OCI-LY1 (cell line): ENCODE measurements around the gene UGT2A3.
"Not testable (repeated sequence)": the region's sequence is repeated elsewhere in the genome, so short reads cannot be mapped to it uniquely, and the experiment has no call there.

Experiments used
- H2AFZ ChIP-seq: fragments of 200-600 bp; sonication (generic), shearing (Covaris generic); 2 replicates; pipeline ENCODE4 v1.6.0; 2014; ENCODE audit warnings: antibody characterized with exemption, mild to moderate bottlenecking, low read length
- H3F3A ChIP-seq: fragments of 200-600 bp; sonication (generic), shearing (Covaris generic); 2 replicates; pipeline ENCODE4 v1.6.0; 2014; ENCODE audit warnings: mild to moderate bottlenecking, antibody characterized with exemption, low read length, moderate library complexity; ENCODE audit not compliant: insufficient read depth
- H3K27ac ChIP-seq: fragments of 200-600 bp; sonication (generic); 2 replicates; pipeline ENCODE4 v1.5.1; 2014; ENCODE audit warnings: low read length, mixed run types, mild to moderate bottlenecking, low read depth; ENCODE audit not compliant: poor library complexity, severe bottlenecking
- H3K27me3 ChIP-seq: fragments of 200-600 bp; sonication (generic); 2 replicates; pipeline ENCODE4 v1.6.0; 2014; ENCODE audit warnings: antibody characterized with exemption, mild to moderate bottlenecking, low read length, moderate library complexity; ENCODE audit not compliant: insufficient read depth
- H3K36me3 ChIP-seq: fragments of 200-600 bp; sonication (generic); 2 replicates; pipeline ENCODE4 v1.6.1; 2014; ENCODE audit warnings: mild to moderate bottlenecking, antibody characterized with exemption, low read length, moderate library complexity, mixed read lengths; ENCODE audit not compliant: insufficient read depth
- H3K4me1 ChIP-seq: fragments of 200-600 bp; sonication (generic); 2 replicates; pipeline ENCODE4 v1.5.1; 2014; ENCODE audit warnings: mild to moderate bottlenecking, low read length, moderate library complexity; ENCODE audit not compliant: insufficient read depth, severe bottlenecking
- H3K4me2 ChIP-seq: fragments of 200-600 bp; sonication (generic), shearing (Covaris generic); 2 replicates; pipeline ENCODE4 v1.6.1; 2014; ENCODE audit warnings: low read length
- H3K4me3 ChIP-seq: fragments of 200-600 bp; sonication (generic); 2 replicates; pipeline ENCODE4 v1.5.1; 2014; ENCODE audit warnings: low read length, low read depth, mild to moderate bottlenecking, mixed read lengths; ENCODE audit not compliant: poor library complexity, severe bottlenecking
- H3K79me2 ChIP-seq: fragments of 200-600 bp; shearing (Covaris generic); 2 replicates; pipeline ENCODE4 v1.6.1; 2016; ENCODE audit warnings: mixed run types, low read length, mixed read lengths; ENCODE audit not compliant: insufficient read depth
- H3K9ac ChIP-seq: fragments of 200-600 bp; sonication (generic), shearing (Covaris generic); 2 replicates; pipeline ENCODE4 v1.6.1; 2014; ENCODE audit warnings: mild to moderate bottlenecking, low read length, mixed read lengths
- H3K9me2 ChIP-seq: fragments of 200-600 bp; sonication (generic), shearing (Covaris generic); 2 replicates; pipeline ENCODE4 v1.6.1; 2014; ENCODE audit warnings: low read depth, mild to moderate bottlenecking, low read length, mixed read lengths
- H3K9me3 ChIP-seq: fragments of 200-600 bp; shearing (Covaris generic); 2 replicates; pipeline ENCODE4 v1.6.1; 2014; ENCODE audit warnings: low read length, mixed read lengths
- H4K20me1 ChIP-seq: fragments of 200-600 bp; sonication (generic), shearing (Covaris generic); 2 replicates; pipeline ENCODE4 v1.6.0; 2016; ENCODE audit warnings: mild to moderate bottlenecking, low read length; ENCODE audit not compliant: insufficient read depth
- CTCF ChIP-seq: fragments of 200-600 bp; sonication (generic), shearing (Covaris generic); IDR thresholded peaks from 2 replicates; pipeline ENCODE4 v1.5.1; 2017; ENCODE audit warnings: mild to moderate bottlenecking, antibody characterized with exemption, low read length, moderate library complexity, mixed read lengths
- EZH2 ChIP-seq: fragments of 200-600 bp; sonication (generic), shearing (Covaris generic); IDR thresholded peaks from 2 replicates; pipeline ENCODE4 v1.8.0; 2017; ENCODE audit warnings: borderline replicate concordance, mixed run types, mild to moderate bottlenecking, antibody characterized with exemption, low read length, moderate library complexity, mixed read lengths

The UGT2A3 gene

GRCh38 chr4:68929076-68929737 lies 22.4 kb downstream of the UGT2A3 start:
- no peak overlapping the region for H3K9ac ChIP-seq
- H3F3A ChIP-seq: no peaks in the 10 kb centered on the region
- TF ChIP-seq CTCF (no peak), EZH2 (no peak)
- H3K9me2 ChIP-seq: no peaks in the 10 kb centered on the region
- H3K36me3 ChIP-seq: no peaks in the 10 kb centered on the region
- H3K4me1 ChIP-seq: no peaks in the 10 kb centered on the region
- no peak overlapping the region for H2AFZ ChIP-seq
- no peak overlapping the region for H3K4me2 ChIP-seq
- H3K27ac ChIP-seq: no peak overlapping the region
- no peaks in the 10 kb centered on the region for H3K79me2 ChIP-seq
- no peaks in the 10 kb centered on the region for H4K20me1 ChIP-seq
- H3K9me3 ChIP-seq: no peaks in the 10 kb centered on the region
- no peaks in the 10 kb centered on the region for H3K27me3 ChIP-seq
- no peak overlapping the region for H3K4me3 ChIP-seq

- H4K20me1 ChIP-seq: no peaks in the 10 kb centered on the region
- no peak for TF ChIP-seq EZH2
- no peak for TF ChIP-seq CTCF
Observed at GRCh38 chr4:68927165-68927564, 24.4 kb downstream of the UGT2A3 start.

DNA sequence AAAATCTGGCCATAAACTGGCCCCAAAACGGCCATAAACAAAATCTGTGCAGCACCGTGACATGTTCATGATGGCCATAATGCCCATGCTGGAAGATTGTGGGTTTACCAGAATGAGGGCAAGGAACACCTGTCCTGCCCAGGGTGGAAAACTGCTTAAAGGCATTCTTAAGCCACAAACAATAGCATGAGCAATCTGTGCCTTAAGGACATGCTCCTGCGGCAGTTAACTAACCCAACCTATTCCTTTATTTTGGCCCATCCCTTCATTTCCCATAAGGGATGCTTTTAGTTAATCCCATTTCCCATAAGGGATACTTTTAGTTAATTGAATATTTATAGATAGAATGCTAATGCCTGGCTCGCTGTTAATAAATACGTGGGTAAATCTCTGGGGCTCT lies 29.4 kb downstream of the UGT2A3 start:
- not testable (repeated sequence) for H3K36me3 ChIP-seq, H3K9ac ChIP-seq, H3K27ac ChIP-seq, H4K20me1 ChIP-seq, H3K79me2 ChIP-seq, H3K27me3 ChIP-seq, H3K9me3 ChIP-seq, H2AFZ ChIP-seq, H3K4me3 ChIP-seq, H3K4me1 ChIP-seq, H3K9me2 ChIP-seq, H3F3A ChIP-seq, H3K4me2 ChIP-seq

More at GRCh38 chr4:68927165-68927564, 24.4 kb downstream of the UGT2A3 start:
- Histone ChIP-seq H3K27me3 (no peaks in the 10 kb centered on the region), H3K4me2 (no peak overlapping the region), H3K36me3 (no peaks in the 10 kb centered on the region), H3K27ac (no peak overlapping the region), H3K4me3 (no peak overlapping the region), H3K9me3 (no peaks in the 10 kb centered on the region), H3K9me2 (no peaks in the 10 kb centered on the region), H3K9ac (no peak overlapping the region), H3K79me2 (no peaks in the 10 kb centered on the region), H3F3A (no peaks in the 10 kb centered on the region), H3K4me1 (no peaks in the 10 kb centered on the region), H2AFZ (no peak overlapping the region)

DNA sequence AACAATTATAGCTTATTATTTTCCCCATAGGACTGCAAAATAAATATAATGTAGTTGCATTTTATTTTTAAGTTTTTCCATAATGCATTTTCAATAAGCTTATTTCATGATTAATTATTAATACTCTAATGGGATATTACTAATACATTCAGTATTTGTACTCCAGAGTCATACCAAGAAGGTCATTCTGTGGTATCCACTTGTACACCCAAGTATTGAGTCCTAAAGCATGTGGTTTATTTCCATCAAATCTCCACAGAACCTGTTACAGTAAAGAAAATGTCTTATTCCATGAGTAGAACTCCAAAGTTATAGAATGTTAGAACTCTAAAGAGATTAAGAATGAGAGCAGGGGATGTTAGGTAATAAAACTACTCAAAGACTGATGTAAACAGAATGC lies 30.6 kb downstream of the UGT2A3 start:
- Histone ChIP-seq H2AFZ (no peak overlapping the region), H3K4me1 (no peaks in the 10 kb centered on the region), H3K4me2 (no peak overlapping the region), H3K79me2 (no peaks in the 10 kb centered on the region), H3K36me3 (no peaks in the 10 kb centered on the region), H3K9ac (no peak overlapping the region), H4K20me1 (no peaks in the 10 kb centered on the region), H3K9me3 (no peaks in the 10 kb centered on the region), H3K27ac (no peak overlapping the region), H3F3A (no peaks in the 10 kb centered on the region), H3K27me3 (no peaks in the 10 kb centered on the region), H3K9me2 (no peaks in the 10 kb centered on the region), H3K4me3 (no peak overlapping the region)
- TF ChIP-seq EZH2: no peak
- TF ChIP-seq CTCF: no peak
